Loucy (cell line): ENCODE measurements around the gene FCHSD2.
"Not testable (repeated sequence)": the region's sequence is repeated elsewhere in the genome, so short reads cannot be mapped to it uniquely, and the experiment has no call there.

Source experiments
- H2AFZ ChIP-seq: fragments of 200-600 bp; sonication (generic); 2 replicates; pipeline ENCODE4 v1.6.0; 2016; ENCODE audit warnings: antibody characterized with exemption, mild to moderate bottlenecking, low read length, moderate library complexity
- H3F3A ChIP-seq: fragments of 200-600 bp; 2 replicates; pipeline ENCODE4 v1.6.0; 2016; ENCODE audit warnings: antibody characterized with exemption, low read depth, mild to moderate bottlenecking
- H3K27me3 ChIP-seq: fragments of 200-600 bp; sonication (generic); 2 replicates; pipeline ENCODE4 v1.6.1; 2014; ENCODE audit warnings: low read length, mild to moderate bottlenecking; ENCODE audit not compliant: insufficient read depth, poor library complexity, severe bottlenecking
- H3K36me3 ChIP-seq: fragments of 200-600 bp; sonication (generic); 2 replicates; pipeline ENCODE4 v1.6.1; 2016; ENCODE audit warnings: low read length; ENCODE audit not compliant: insufficient read depth
- H3K4me1 ChIP-seq: fragments of 200-600 bp; sonication (generic); 2 replicates; pipeline ENCODE4 v1.5.1; 2014; ENCODE audit warnings: low read length, mild to moderate bottlenecking; ENCODE audit not compliant: insufficient read depth, poor library complexity, severe bottlenecking
- H3K4me2 ChIP-seq: fragments of 200-600 bp; sonication (generic); 2 replicates; pipeline ENCODE4 v1.6.0; 2014; ENCODE audit warnings: antibody characterized with exemption, low read length, low read depth, mild to moderate bottlenecking; ENCODE audit not compliant: poor library complexity, severe bottlenecking
- H3K4me3 ChIP-seq: fragments of 200-600 bp; sonication (generic); 2 replicates; pipeline ENCODE4 v1.5.1; 2014; ENCODE audit warnings: low read length, mild to moderate bottlenecking, mixed read lengths; ENCODE audit not compliant: poor library complexity, severe bottlenecking
- H3K79me2 ChIP-seq: fragments of 200-600 bp; sonication (generic); 2 replicates; pipeline ENCODE4 v1.6.1; 2014; ENCODE audit warnings: low read length; ENCODE audit not compliant: insufficient read depth
- H3K9ac ChIP-seq: fragments of 200-600 bp; sonication (generic); 2 replicates; pipeline ENCODE4 v1.6.0; 2014; ENCODE audit warnings: mild to moderate bottlenecking, low read depth, low read length, moderate library complexity; ENCODE audit not compliant: poor library complexity, severe bottlenecking
- H3K9me2 ChIP-seq: fragments of 200-600 bp; sonication (generic); replicated peaks from 2 replicates; pipeline ENCODE4 v1.6.1; 2016; ENCODE audit warnings: low read depth, low read length, mixed read lengths
- H3K9me3 ChIP-seq: fragments of 200-600 bp; sonication (generic); 2 replicates; pipeline ENCODE4 v1.6.1; 2014; ENCODE audit warnings: mild to moderate bottlenecking, antibody characterized with exemption, low read length, low read depth; ENCODE audit not compliant: insufficient read depth
- H4K20me1 ChIP-seq: fragments of 200-600 bp; sonication (generic); 2 replicates; pipeline ENCODE4 v1.6.0; 2014; ENCODE audit warnings: antibody characterized with exemption, low read length, mild to moderate bottlenecking; ENCODE audit not compliant: insufficient read depth, poor library complexity, severe bottlenecking
- CTCF ChIP-seq: fragments of 200-600 bp; sonication (generic); conservative IDR thresholded peaks from 2 replicates; pipeline ENCODE4 v1.5.1; 2014; ENCODE audit warnings: mild to moderate bottlenecking, antibody characterized with exemption, low read length
- EZH2phosphoT487 ChIP-seq: fragments of 200-600 bp; IDR thresholded peaks from 2 replicates; pipeline ENCODE4 v1.6.1; 2018; ENCODE audit warnings: antibody characterized with exemption, mild to moderate bottlenecking, moderate library complexity, borderline replicate concordance

Gene FCHSD2

GRCh38 chr11:72860592-72860991, 281.5 kb downstream of the FCHSD2 start:
- Histone ChIP-seq H3K9ac (no peak overlapping the region), H3K9me2 (no peaks in the 10 kb centered on the region), H3K79me2 (no peaks in the 10 kb centered on the region; the same call in 1 of the 2 replicates), H3K4me2 (no peak overlapping the region), H4K20me1 (no peaks in the 10 kb centered on the region), H3K36me3 (peaks cover 79% of the 10 kb centered on the region), H3K9me3 (no peaks in the 10 kb centered on the region), H3K4me1 (no peaks in the 10 kb centered on the region), H3K27me3 (no peaks in the 10 kb centered on the region), H3F3A (no peaks in the 10 kb centered on the region), H3K4me3 (no peak overlapping the region), H2AFZ (no peak overlapping the region)
- no peak for TF ChIP-seq EZH2phosphoT487
- TF ChIP-seq CTCF: no peak

GRCh38 chr11:72860010-72860409, 282.1 kb downstream of the FCHSD2 start:
- no peak overlapping the region for H3K9ac ChIP-seq

GRCh38 chr11:72859126-72859525, 283.0 kb downstream of the FCHSD2 start:
- H3K9me2 ChIP-seq: no peaks in the 10 kb centered on the region
- H3K4me2 ChIP-seq: no peak overlapping the region
- no peak overlapping the region for H3K4me3 ChIP-seq
- peaks cover 5% of the 10 kb centered on the region; the same call in 1 of the 2 replicates for H3K79me2 ChIP-seq
- H3K9ac ChIP-seq: no peak overlapping the region
- H3F3A ChIP-seq: no peaks in the 10 kb centered on the region
- no peaks in the 10 kb centered on the region for H3K4me1 ChIP-seq
- H3K36me3 ChIP-seq: peaks cover 76% of the 10 kb centered on the region
- TF ChIP-seq CTCF (no peak), EZH2phosphoT487 (no peak)
- no peaks in the 10 kb centered on the region for H4K20me1 ChIP-seq
- H2AFZ ChIP-seq: no peak overlapping the region
- no peaks in the 10 kb centered on the region for H3K9me3 ChIP-seq
- H3K27me3 ChIP-seq: no peaks in the 10 kb centered on the region

More at GRCh38 chr11:72860010-72860409, 282.1 kb downstream of the FCHSD2 start:
- no peaks in the 10 kb centered on the region for H3K4me1 ChIP-seq
- H3K9me2 ChIP-seq: no peaks in the 10 kb centered on the region
- no peaks in the 10 kb centered on the region for H4K20me1 ChIP-seq
- TF ChIP-seq CTCF (no peak), EZH2phosphoT487 (no peak)
- no peaks in the 10 kb centered on the region for H3F3A ChIP-seq
- H3K27me3 ChIP-seq: no peaks in the 10 kb centered on the region
- no peak overlapping the region for H2AFZ ChIP-seq
- H3K4me3 ChIP-seq: no peak overlapping the region
- H3K9me3 ChIP-seq: no peaks in the 10 kb centered on the region
- H3K4me2 ChIP-seq: no peak overlapping the region
- H3K36me3 ChIP-seq: peaks cover 79% of the 10 kb centered on the region
- H3K79me2 ChIP-seq: no peaks in the 10 kb centered on the region; the same call in 1 of the 2 replicates

- H2AFZ ChIP-seq, H4K20me1 ChIP-seq, H3K79me2 ChIP-seq, H3K27me3 ChIP-seq, H3K4me2 ChIP-seq, H3F3A ChIP-seq, H3K9me2 ChIP-seq, H3K4me1 ChIP-seq, H3K4me3 ChIP-seq, H3K9me3 ChIP-seq, H3K9ac ChIP-seq: not testable (repeated sequence)
- H3K36me3 ChIP-seq: peaks cover 76% of the 10 kb centered on the region
Measured at GRCh38 chr11:72858267-72858666, 283.9 kb downstream of the FCHSD2 start.
